H1 (cell line): ENCODE measurements around the gene ASL. TPM values are rescaled to one million over a fixed set of nuclear protein-coding genes. Genes with fewer than 3 reads are reported as not detected.

Experiments
- CTCF ChIP-seq, 3 experiments: IDR thresholded peaks; 1 replicate in 2 of 3; 2 replicates in 1 of 3; pipeline versions ENCODE4 v1.5.1 to v1.6.1; 2011; ENCODE audit warnings: low read length in 3 of 3, mild to moderate bottlenecking in 3 of 3, inconsistent platforms in 2 of 3, low read depth in 1 of 3, moderate library complexity in 1 of 3; ENCODE audit not compliant: insufficient read depth in 1 of 3; ENCODE audit errors: control extremely low read depth in 1 of 3
- GABPA ChIP-seq: IDR thresholded peaks from 2 replicates; pipeline ENCODE4 v1.6.1; 2011; ENCODE audit warnings: mild to moderate bottlenecking, low read length, moderate library complexity, borderline replicate concordance; ENCODE audit not compliant: insufficient read depth
- NANOG ChIP-seq: IDR thresholded peaks from 2 replicates; pipeline ENCODE4 v1.6.1; 2011; ENCODE audit warnings: low read length, low read depth, mild to moderate bottlenecking, inconsistent platforms; ENCODE audit not compliant: insufficient read depth, poor library complexity, severe bottlenecking
- RNF2 ChIP-seq: fragments of 200-900, 300-1000 bp; sonication (generic); IDR thresholded peaks from 2 replicates; pipeline ENCODE4 v1.7.1; 2016; ENCODE audit warnings: borderline replicate concordance, low read depth, mild to moderate bottlenecking, antibody characterized with exemption, low read length; ENCODE audit not compliant: poor library complexity, severe bottlenecking; ENCODE audit errors: missing control alignments
- USF2 ChIP-seq: IDR thresholded peaks from 2 replicates; pipeline ENCODE4 v1.6.1; 2011; ENCODE audit warnings: low read length, improper control_type of control experiment
- ZNF274 ChIP-seq: IDR thresholded peaks from 2 replicates; pipeline ENCODE4 v1.7.0; 2012; ENCODE audit warnings: low read length, borderline replicate concordance; ENCODE audit errors: extremely low read depth
- polyA plus RNA-seq, 7 experiments: library from polyadenylated mRNA; depleted of rRNA in 3 of 7; stranded (reverse) in 5 of 7; unstranded in 2 of 7; fragments of >200 nt in 5 of 7; fragments of 200-250 nt in 2 of 7; gene quantifications; 1 replicate in 5 of 7; 2 replicates in 1 of 7; 4 replicates in 1 of 7; pipeline versions ENCODE4 v1.2.1 to v1.2.3, GENCODE V29; 2011 to 2013; ENCODE audit warnings: missing spikeins in 2 of 7, mixed read lengths in 2 of 7
- total RNA-seq: library from RNA; stranded (reverse); fragmentation: NEBNext Ultra II Directional; extraction: Animal tissue kit (Norgen Biotek cat#: 25700); gene quantifications from 2 replicates; pipeline ENCODE4 v1.2.1, GENCODE V29; 2021

ASL gene
- total and polyA plus RNA-seq, 2 of the 8 experiments (the other 6 are each of a cell fraction or from before 2014, with no cell fraction given): 23.3 to 35.3 TPM

DNA sequence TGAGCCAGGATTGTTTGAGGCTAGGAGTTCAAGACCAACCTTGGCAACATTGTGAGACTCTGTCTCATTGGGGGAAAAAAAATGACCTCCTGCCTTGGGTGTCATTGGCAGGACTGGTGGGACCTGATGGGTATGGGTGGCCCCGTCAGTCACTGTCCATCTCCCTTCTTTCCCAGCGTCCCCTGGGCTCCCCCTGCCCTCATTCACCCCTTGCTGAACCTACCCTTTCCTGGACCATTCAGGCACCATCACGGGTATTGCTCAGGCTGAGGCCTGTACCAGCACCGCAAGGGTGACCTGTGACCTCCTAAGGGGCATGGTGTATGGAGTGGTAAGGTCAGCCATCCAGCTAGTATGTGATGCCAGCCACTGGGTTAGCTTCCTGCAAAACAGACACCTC is 19.4 kb downstream of the ASL start (continued):
- TF ChIP-seq CTCF (IDR thresholded peaks at IDR 0.05; ENCODE audit: control extremely low read depth in 1 of 3, insufficient read depth in 1 of 3, low read depth in 1 of 3, low read length in 3 of 3): no peak
- no peak for TF ChIP-seq NANOG
- TF ChIP-seq RNF2: no peak
- TF ChIP-seq GABPA: no peak
- no peak for TF ChIP-seq ZNF274
- TF ChIP-seq USF2: no peak
